ENCODE measurements around the gene EML4.

GRCh38 chr2:42261518-42262195, 92.5 kb downstream of the EML4 start:
- TF ChIP-seq CTCF (conservative IDR thresholded peaks at IDR 0.05; ENCODE audit: low read length) (no peak), EZH2phosphoT487 (IDR thresholded peaks at IDR 0.05; ENCODE audit: borderline replicate concordance, low read depth, low read length) (no peak)
